Fibroblast of pulmonary artery (primary cell): ENCODE measurements around the gene ZNF740.

ENCODE experiments used
- DNase-seq: peaks from one replicate; pipeline ENCODE4 v3.0.0-alpha.2; 2010; ENCODE audit warnings: low read depth
- H3K4me3 ChIP-seq: replicated peaks from 2 replicates; pipeline ENCODE4 v1.5.1; 2011; ENCODE audit warnings: low read depth, mild to moderate bottlenecking, control low read depth, low read length, moderate library complexity
- TF ChIP-seq, protein P1 (sequence below): IDR thresholded peaks from 2 replicates; pipeline ENCODE4 v1.5.1; 2011; ENCODE audit warnings: mild to moderate bottlenecking, control low read depth, low read length, inconsistent platforms; ENCODE audit errors: missing control alignments

Gene ZNF740

DNA sequence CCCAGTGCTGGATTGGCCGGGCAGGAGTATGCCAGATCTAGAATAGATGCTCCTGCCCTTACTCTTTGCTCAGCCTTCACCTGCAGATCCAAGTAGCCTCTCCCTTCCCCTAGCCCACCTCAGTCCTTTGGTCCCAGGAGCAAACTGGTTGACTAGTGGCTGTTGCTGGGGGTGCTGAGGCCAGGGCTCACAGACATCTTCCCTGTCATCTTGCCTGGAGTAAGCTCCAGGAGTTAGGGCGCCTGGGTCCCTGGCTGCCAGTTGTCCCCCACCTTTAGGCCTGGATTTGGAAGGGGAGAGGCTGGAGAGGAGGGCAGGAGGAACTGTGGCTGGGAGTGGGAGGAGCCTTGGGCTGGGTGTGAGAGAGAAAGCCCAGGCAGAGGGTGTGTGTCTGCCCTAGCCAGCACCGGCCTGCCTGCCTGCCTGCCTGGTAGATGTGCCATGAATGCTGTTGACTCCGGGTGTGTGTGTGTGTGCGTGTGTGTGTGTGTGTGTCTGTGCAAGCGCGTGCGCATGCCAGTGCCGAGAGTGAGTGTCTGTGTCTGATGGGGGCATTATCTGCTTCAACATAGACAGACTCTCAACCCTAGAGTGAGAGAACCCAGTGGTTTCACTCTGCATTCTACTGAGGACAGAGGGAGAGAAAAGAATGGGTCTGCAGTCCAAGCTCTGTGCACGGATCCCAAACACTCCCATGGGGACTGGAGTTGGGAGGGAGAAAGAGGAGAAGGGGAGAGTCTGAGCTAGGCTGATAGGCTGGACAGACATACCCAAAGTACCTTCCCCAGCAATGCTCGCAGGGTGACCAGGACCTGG is 52.3 kb downstream of the ZNF740 start:
- peak overlapping the region; percentile 62 for H3K4me3 ChIP-seq
- no peak for DNase-seq
- TF ChIP-seq, protein P1, sequence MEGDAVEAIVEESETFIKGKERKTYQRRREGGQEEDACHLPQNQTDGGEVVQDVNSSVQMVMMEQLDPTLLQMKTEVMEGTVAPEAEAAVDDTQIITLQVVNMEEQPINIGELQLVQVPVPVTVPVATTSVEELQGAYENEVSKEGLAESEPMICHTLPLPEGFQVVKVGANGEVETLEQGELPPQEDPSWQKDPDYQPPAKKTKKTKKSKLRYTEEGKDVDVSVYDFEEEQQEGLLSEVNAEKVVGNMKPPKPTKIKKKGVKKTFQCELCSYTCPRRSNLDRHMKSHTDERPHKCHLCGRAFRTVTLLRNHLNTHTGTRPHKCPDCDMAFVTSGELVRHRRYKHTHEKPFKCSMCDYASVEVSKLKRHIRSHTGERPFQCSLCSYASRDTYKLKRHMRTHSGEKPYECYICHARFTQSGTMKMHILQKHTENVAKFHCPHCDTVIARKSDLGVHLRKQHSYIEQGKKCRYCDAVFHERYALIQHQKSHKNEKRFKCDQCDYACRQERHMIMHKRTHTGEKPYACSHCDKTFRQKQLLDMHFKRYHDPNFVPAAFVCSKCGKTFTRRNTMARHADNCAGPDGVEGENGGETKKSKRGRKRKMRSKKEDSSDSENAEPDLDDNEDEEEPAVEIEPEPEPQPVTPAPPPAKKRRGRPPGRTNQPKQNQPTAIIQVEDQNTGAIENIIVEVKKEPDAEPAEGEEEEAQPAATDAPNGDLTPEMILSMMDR, result no peak

DNA sequence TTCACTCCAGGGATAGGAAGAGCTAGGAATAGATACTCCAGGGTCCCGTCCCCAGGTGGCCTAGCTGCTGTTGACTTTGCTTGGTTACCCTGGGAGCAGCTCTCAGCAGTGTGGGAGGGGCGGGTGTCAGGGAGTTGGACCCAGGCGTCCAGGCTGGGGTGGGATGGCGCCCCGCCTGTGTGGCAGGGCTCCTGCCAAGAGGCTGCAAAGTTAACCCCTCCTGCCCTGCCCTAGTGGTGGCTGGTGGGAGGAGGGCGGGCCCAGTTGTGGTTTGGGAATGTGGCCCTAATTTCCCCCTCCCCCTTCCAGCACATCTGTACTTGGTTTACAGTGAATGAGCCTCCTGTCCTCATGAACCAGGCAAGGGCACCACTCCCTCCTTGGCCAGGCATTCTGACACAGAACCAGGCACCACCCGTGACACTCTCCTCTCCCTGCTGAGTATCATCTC is 53.2 kb downstream of the ZNF740 start:
- H3K4me3 ChIP-seq, result no peak overlapping the region
- no peak for DNase-seq

DNA sequence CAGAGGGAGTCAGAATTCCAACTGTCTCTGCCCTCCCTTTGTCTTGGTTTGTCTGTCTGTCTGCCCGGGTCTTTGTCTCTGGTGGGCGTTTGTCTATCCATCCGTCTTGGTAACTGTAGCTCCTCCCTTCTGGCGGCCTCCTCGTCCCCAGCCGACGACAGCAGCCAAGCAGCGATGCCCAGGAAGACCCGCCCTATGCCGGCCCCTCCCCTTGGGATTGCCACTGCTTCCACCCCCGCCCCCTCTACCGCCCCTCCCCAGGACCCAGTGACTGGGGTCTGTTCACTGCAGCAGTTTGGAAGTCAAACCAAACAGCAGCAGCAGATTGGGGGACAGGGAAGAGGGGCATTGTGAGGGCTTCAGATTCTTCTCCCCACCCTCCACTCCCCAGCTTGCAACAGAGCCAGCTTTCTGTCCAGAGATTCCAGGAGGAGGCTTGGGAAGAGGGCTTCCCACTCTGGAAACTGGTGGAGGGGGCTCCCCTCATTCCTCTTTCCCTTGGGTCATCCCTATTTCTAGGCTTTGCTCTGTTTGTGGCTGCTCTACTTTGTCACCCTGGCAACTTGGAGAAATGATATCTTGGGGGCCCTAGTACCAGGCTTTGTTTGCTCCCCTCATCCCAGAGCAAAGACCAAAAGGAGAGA is 53.9 kb downstream of the ZNF740 start:
- TF ChIP-seq, protein P1, result no peak
- no peak for DNase-seq
- no peak overlapping the region for H3K4me3 ChIP-seq

More for the DNA sequence above, 53.2 kb downstream of the ZNF740 start:
- TF ChIP-seq, protein P1, result no peak

DNA sequence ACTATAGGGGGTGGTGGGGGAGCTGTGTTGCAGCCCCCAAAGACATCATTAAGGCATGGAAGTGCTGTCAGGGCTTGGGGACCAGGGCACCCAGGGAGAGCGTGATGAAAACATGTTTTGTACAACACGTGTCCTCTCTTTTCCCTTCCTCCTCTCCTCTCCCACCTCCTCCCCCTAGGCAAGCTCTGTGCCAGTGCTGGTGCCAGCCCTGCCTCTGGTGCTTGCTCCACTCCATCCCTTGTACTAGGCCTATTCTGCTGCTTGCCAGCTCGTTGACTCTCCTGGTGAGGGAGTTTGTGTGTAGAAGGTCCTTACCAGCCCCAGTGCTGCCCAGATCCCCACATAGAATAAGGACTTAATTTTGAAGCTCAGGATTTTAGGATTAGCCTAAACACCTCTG is 54.6 kb downstream of the ZNF740 start:
- no peak for DNase-seq
- H3K4me3 ChIP-seq, result no peak overlapping the region

DNA sequence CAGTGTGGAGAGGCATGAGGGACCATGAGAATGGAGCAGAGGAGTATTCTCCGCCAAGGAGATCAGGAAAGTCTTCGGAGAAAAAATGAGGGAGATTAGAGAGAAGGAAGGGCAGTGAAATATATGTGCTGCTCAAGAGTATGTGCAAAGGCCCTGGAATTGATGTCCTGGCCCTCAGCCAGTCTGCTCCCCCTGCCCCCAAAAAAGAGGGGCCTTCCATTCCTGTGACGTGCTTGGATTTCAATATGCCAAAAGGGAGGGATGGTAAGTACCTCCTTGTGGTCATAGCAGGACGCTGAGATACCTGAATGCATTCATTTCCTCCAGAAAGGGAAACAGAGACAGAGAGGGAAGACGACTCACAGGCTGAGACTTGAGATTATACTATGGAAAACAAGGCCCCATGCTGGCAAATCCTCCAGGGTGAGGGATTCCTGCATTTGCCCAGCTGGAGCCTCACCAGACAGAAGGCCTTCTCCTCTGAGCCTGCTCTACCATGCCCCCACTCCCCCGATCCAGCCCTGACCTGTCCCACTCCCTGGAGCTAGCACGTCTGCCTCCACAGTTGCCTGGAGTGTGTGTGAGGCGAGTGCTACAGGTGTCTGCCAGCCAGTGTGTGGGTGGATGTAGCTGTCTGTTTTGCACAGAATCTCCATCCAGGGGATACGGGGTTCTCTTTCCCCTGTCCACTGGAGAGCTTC is 55.4 kb downstream of the ZNF740 start:
- no peak overlapping the region for H3K4me3 ChIP-seq
- DNase-seq, result no peak
- TF ChIP-seq, protein P1, result no peak

More for the DNA sequence above, 54.6 kb downstream of the ZNF740 start:
- TF ChIP-seq, protein P1, result no peak

DNA sequence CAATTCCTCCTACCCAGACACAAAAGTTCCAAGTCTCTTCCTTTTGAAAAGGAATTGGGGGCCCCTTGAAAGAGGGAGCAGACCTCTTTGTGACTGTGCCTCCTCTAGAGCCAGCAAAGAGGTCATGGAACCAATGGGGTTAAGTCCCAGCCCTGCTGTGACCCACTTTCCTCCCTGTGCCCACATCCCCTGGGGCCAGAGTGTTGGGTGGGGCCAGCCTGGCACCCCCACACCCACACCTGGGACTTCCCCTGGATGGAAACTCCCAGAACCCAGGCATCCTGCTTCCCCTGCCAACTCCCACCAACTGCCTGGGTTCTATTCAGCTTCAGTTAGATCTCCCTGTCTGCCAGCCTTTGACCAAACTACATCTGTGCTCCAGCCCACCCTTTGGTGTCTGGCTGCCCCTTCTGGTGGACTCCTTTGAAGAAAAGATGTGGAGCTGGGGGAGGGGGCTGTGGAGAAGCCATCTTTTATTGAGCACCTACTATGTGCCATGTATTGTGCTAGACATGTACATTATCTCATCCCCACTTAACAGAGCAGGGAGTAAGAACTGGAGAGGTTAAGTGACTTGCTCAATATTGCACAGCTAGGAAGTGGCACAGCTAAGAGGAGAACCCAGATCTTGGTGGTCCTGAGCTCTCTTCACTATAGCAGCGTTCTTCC is 56.1 kb downstream of the ZNF740 start:
- no peak for DNase-seq
- H3K4me3 ChIP-seq, result no peak overlapping the region
- TF ChIP-seq, protein P1, result no peak
